HG02981 (cell line): ENCODE data around the gene INS.
"Not testable (repeated sequence)": the region's sequence is repeated elsewhere in the genome, so short reads cannot be mapped to it uniquely, and the experiment has no call there.

Experiments used
- ATAC-seq: cut with Tn5 transposase; IDR thresholded peaks from one replicate; pipeline ENCODE4 v1.9.1; 2021; ENCODE audit warnings: mild to moderate bottlenecking, moderate library complexity; ENCODE audit not compliant: unreplicated experiment

INS gene

DNA sequence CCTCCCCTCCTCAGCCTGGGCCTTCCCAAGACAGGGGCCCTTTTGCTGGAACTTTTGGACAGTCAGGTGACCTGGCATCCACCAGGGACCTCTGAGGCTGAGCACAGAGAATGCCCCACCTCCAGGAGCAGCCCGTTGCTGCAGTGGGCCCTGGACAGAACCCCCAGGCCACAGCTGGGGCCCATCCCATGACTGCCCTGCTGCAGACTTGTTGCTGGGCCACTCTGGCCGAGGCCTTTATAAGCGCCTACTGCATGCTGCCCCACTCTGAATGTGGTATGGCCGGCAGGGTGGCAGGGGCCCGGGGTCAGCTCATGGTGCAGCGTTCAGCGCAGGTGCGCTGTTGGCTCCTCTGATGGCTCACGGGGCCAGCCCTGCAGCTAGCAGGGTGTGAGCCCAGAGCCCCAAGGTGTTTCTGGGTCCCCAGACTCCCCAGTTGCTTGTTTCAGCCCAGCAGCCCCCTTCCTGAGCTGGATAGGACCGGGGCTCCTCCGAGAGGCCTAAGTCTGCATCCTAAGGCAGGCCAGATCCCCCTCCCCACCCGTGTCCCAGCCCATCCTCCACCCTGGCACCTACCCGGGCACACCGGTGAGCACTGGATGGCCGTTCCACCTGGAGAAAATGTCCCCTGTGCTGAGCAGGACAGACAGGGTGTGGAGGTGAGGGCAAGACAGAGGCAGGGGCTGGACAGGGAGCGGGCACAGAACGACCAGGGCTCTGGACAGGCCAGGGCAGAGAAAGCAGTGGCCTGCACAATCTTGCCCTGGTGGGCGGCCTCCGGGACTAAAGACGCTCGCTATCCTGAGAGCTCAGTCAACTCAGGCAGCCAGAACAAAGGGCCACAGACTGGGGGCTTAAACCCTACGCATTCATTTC is 38.7 kb upstream of the INS start:
- ATAC-seq, result no peak

DNA sequence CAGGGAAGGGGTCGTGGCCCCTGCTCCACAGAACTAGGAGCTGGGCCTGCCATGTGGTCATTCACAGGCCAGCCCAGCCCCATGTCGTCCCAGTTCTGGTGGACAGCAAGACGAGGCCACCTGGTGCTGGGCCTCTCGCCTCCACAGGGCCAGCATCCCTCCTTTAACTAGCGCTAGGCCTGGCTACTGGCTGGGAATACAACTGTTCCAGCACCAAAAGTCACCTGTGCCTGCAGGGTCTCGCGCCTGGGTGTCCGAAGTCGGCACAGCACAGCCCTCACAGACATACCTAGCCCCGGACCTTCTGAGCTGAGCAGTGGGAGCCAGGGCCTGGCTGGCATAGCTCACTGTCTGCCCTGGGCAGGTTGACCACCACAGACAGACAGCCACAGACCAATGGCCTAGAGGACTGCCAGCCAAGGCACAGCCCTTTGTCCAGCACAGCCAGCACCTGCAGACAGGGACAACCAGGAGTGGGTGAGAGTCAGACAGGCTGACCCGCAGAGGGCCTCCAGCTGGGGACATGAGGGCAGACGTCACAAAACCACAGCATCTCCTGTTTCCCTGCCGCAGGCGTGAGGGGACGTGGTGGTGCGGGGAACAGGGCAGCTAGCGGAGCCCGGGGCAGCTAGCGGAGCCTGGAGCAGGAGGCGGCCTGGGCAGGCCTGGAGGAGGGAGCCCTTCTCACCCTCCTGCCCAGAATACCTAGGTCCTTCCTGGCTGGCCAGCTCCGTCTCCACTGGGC is 37.8 kb upstream of the INS start:
- no peak for ATAC-seq

DNA sequence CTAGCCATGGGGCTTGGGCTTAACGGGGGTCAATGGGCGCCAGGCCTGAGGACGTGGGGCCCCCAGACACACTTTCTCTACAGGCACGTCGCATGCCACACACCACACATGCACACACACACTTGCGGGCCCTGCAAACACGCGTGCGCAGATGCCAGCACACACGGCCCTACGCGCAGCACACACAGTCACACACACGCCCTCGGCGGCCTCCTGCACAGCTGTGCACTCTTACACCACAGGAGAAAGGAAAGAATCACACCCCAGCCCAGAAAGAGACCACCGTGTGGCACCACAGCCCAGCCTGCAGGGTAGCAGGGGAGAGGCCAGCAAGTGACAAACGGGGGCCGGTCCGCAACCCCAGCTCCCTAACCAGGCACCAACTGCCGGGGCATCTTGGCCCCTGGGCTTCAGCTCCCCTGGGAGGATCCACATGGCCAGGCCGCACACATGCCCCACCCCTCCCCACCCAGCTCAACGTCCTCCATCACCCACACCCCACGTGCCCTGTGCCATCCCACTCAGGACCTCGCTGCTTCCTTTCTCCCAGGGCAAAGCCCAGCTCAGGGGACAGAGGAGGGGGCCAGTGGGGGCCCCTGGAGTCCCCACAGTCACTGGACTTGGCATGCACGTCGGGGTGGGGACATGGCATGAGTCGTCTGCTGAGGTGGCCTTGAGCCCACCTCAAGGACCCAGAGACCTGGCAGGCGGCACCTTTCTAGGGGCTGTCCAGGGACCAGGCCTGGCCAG is 36.9 kb upstream of the INS start:
- no peak for ATAC-seq

DNA sequence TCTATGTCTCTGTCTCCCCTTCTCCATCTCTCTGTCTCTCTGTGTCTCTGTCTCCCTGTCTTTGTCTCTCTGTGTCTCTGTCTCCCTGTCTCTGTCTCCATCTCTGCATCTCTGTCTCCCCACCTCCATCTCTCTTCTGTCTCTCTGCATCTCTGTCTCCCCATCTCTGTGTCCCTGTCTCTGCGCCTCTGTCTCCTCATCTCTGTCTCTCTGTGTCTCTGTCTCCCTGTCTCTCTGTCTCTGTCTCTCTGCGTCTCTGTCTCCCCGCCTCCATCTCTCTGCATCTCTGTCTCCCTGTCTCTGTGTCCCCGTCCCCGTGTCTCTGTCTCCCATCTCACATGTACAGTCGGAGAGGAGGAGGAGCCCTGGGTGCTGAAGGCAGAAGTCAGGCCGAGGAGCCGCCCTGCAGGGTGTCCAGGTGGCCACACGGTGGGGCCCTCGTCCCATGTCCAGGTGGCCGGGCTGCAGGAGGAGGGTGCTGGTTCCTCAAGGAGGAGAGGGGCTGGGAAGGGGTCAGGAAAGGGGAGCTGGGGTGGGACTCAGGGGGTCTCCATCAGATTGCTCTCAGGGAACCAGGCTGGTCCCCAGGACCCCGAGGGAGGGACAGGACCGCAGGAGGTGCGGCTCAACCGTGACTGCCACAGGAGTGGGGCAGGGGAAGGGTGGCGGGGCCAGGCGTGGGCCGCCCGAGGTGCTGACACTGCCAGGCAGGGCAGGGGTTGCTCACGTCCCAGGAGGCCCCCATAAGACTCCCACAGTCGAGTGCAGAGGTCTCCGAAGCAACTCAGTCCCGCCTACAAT is 36.2 kb upstream of the INS start:
- ATAC-seq, result no peak

DNA sequence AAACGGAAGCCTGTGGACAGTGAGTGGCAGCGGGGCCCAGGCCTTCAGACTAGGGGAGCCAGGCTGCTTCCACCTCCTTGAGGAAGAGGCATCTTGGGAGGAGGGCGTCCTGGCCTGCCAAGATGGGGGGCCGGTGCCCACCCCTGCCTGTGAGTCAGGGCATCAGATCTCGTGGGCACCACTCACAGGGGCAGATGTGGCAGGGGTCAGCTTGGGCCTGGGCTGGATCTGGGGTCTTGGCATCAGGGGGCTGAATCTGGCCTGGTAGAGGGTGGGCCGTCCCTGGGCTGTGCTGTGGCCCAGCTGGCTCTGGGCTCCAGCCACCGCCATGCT is 34.7 kb upstream of the INS start:
- no peak for ATAC-seq

DNA sequence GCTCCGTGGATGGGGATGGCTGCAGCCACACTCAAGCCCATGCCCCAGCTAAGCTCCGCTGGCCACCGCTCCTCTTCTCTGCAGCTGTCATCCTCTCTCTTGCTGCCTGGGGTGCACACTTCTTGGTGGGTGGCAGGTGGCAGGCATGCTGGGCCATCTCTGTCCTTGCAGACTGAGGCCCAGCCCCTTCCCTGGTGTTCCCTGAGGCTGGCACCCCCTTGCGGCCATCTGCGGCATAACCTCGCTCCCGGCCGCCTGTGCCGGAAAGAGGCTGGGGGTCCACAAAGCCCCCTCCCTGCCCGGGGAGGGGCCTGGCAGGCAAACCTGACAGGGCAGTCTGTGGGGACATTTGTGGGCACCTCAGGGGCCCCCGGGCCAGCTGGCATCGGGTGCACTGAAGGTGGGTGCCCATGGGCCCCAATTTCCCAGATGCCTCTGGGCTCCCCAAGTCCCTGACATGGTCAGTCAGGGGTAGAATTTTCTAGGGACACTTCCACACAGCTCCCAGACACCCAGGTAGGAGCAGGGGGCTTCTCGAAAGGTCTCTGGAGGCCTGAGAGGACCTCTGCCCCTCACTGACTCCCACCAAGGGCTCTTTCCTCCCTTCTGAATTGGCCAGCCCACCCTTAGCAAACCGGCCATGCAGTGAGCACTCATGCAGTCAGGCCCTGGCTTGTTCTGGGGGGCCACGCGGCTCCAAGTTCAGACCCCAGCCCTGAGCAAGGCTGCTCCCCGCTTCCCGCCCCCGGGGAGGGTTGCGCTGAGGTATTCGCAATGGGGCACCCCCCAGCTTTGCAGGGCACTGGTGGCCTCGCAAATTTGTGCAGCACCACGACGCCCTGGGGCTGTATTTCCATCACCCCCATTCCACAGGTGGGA is 34.1 kb upstream of the INS start:
- no peak for ATAC-seq

DNA sequence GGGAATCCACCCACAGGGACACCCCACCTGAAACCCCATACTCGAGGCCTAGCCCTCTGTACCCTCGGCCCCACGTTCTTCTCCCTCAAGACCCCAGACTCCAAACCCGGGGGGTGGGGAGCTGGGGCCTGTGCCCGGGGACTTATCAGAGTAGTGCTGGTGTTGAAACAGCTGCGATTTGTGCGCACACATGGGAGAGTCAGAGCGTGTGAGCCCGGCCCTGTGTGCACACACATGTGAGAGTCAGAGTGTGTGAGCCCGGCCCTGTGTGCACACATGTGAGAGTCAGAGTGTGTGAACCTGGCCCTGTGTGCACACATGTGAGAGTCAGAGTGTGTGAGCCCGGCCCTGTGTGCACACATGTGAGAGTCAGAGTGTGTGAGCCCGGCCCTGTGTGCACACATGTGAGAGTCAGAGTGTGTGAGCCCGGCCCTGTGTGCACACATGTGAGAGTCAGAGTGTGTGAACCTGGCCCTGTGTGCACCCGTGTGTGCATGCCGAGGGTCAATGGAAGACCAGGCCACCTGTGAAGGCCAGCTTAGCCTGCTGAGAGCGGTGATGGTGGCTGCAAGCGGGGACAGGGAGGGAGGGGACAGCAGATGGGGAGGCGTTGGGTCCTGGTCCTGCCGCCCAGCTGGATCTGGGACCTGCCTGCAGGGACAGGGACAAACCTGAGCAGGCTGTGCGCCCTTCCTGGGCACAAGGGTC is 33.0 kb upstream of the INS start:
- not testable (repeated sequence) for ATAC-seq

DNA sequence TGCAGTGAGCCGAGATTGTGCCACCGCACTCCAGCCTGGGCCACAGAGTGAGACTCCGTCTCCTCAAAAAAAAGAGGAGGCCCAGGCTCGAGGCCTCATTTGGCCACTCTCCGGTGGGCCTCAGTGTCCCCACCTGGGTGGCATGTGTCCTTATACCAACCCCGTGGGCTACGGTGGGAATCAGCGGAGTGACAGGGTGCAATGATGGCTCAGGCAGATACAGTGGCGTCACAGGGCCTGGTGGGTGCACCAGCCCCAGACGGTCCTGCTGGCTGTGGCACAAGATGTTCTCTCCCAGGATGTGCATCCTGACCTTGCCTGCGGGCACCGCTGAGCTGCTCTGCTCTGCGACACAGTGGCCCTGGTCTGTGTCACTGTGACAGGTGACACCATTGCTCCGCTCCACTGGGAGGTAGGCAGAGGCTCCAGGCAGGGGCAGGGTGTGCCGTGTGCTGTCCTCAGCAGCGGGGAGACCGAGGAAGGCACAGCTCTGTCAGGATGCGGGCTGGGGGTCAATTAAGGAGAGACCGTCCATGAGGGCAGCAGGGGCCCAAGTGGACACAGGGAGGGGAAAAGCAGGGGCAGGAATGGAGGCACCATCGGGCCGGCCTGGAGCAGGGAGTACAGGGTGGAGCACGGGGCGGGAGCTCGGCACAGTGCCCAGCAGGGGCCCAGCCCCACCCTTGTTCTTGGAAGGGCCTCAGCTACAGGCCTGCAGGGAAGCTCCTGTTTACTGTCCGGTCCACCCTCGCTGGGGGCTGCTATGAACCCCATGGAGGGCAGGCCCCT is 32.3 kb upstream of the INS start:
- ATAC-seq, result no peak

DNA sequence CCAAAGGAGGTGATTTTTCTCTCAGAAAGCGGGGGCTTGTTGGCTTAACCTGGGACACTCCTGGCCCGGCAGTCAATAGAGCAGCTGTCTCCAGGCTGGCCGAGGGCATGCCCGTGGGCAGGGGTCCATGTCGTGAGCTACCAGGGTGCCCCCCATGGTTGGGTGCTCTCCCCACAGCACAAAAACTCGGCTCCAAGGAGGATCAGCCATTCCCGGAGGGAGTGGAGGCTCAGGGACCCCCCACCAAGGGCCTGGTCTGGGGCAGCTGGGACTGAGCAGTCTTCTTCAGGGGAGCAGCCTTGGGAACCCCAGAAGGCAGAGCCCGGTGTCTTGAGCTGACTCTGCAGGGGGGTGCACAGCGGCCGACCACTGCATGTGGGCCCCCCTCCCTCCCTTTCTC is 31.4 kb upstream of the INS start:
- no peak for ATAC-seq

DNA sequence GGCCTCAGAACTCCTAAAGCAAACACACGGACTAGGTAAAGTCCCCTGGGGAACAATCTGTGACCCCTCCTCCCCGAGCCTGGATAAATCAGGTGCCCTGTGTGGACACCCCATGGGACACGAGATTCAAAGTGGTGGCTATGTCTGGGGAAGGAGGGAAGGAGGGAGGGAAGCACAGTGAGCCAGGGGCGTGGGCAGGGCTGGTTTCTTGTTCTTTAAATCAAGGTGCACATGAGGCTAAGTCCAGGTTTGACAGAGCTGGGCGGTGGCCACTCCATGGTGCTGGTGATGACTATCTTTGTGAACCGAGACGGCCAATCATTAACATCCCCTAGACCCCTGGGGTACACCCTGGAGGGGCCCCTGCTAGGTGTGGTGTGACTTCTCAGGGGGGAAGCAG is 30.9 kb upstream of the INS start:
- no peak for ATAC-seq

DNA sequence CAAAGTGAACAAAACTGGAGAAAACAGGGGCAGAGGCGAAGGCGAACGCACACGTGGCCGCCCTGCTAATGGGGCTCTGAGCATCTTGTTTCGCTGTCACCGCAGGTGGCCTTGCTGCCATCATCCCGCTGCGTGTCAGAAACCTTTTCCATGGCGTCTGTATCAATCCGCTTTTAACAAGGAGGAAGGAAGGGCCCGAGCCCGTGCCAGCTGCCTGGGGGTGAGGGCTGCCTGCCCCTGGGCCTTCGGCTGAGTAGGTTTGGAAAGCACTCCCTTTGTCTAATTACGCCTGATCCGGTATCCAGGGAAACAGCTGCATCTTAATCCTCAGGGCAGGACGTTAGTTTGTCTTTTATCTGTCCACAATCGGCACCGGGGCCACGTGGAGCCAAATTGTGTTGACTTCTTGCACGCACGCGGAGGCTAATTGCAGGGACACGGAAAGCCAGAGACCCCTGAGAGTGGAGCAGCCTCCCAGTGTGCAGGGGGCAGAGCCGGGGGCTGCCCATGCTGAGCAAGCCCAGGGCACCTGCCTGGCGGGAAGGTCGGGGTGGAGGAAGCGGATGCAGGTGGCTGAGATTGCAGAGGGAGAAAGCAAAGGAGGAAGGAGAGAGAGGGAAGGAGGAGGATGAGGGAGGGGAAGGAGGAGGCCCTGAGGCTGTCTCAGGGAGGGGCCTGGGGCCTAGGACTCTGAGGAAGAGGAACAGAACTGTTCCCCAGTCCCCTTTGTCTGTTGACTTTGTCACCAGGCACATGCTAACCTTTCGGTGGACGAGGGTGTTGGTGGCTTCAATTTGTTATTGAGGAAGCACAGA is 29.9 kb upstream of the INS start:
- no peak for ATAC-seq

DNA sequence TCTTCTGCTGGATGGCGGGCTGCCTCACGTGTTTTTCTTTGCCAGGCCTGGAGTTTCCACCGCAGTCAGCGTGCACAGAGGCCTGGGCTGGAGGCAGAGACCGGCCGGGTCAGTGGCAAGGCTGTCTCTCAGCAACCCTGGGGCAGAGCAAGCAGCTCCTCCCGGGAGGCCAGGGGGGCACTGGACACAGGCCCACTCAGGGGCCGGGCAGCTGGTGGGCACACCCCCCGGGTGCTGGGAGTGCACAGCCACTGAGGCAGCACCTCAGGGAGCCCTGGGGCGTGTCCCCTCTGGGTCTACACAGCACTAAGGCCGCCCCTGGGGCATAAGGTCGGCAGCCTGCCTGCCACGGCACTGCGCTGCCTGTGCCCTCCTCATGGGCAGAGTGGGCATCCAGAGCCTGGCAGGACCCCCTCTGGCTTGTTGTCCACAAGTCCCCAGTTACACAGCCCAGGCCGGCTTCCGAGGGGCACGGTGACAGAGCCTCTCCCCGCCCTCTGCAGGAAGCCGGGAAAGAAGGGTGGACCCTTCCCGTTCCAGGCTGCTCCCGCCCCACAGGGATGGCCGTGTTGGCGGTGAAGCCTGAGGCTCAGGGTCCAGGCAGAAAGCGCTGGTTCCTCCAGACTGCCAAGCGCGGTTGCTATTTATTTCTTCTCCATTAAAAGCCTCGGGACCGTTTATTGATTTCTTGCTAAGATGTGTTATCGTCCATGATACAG is 29.1 kb upstream of the INS start:
- ATAC-seq, result no peak

DNA sequence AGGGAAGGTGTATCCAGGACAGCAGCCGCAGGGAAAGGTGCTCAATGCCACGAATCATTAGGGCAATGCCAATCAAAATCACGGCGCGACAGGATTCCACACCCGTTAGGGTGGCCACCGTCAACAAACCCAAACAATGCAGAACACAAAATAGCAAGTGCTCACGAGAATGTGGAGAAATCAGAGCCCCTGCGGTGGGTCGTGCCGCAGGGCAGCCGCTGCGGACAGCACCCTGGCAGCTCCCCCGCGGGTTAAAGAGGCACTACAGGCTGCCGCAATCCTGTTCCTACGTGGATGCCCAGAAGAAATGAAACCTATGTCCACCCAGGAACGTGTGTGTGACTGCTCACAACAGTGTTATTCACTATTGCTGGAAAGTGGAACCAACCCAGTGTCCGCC is 27.7 kb upstream of the INS start:
- ATAC-seq, result no peak

DNA sequence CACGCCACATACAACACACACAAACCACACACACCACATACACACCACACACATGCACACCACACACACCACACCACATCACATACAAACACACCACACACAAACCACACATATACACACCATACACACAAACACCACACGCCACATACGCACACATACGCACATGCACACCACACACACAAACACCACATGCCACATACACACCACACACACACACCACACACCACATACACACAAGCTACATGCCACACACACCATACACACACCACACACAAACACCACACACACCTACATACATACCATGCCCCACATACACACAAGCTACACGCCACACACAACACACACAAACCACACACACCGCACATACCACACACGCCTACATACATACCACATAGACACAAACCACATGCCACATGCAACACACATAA is 26.3 kb upstream of the INS start:
- ATAC-seq, result no peak

DNA sequence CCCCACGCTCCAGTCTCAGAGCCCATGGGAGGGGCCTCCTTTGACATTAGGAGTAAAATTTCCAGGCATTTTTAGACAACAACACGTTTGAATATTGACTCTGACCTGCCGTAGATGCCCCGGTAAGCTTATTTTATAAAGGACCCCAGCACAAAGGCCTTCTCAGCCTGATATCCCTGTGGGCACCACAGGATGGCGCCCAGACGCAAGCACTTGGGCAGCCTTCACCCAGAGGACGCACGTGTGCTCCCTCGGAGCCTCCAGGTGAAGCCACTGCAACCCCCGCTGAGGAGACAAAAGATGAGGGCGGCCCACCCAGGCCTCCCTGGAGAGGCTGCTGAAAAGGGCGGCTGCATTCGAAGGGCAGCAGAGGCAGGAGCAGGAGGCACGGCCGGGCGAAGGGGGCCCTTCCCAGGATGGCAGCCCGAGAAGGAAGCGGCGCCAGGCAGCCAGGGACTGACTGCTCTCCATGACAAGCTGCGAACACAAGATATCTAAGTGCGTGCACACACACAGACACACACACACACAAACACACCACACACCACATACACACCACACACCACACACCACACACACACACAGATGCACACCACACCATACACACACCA is 25.8 kb upstream of the INS start:
- no peak for ATAC-seq

DNA sequence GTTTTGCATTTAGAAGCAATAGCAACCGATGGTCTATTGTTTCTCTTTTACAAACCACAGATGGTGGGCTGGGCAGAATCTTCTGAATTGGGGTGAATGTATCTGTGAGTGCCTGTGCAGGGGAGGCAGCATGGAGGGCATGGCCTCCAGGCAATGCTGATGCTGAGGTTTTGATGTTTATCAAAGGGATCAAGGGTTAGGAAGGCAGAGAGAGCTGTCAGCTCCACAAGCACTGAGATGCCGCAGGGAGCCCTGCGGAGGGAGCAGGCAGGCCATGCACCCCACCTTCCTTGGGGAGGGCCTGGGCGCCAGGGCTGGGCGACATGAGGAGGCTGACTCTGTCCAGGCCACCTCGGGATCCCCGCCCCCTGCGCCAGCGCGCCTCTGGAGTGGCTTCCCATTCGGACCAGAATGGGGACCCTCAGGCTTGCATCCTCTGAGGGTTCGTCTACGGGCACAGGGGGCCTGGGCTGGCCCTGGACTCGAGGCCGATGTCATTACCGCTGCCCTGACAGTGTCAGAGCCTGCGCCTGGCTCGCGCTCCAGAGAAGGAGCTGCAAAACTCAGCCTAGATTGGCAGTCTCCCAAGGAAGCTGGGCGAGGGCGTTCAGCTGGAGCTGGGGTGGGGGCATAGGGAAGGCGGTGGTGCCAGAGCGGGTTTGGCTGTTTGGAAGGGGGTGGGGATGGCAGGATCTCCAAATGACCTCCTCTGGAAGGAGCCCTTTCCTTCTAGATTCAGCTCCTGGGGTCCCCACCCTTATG is 24.5 kb upstream of the INS start:
- ATAC-seq, result no peak
